PFSK-1 (cell line): ENCODE measurements around the gene RAD51B.

Source experiments
- POLR2AphosphoS5 ChIP-seq: IDR thresholded peaks from 2 replicates; pipeline ENCODE4 v1.6.1; 2012; ENCODE audit warnings: low read depth, mild to moderate bottlenecking, control low read depth, low read length, moderate library complexity
- SIN3A ChIP-seq: IDR thresholded peaks from 2 replicates; pipeline ENCODE4 v1.6.1; 2012; ENCODE audit warnings: mild to moderate bottlenecking, low read length, moderate library complexity, borderline replicate concordance; ENCODE audit not compliant: insufficient read depth

DNA sequence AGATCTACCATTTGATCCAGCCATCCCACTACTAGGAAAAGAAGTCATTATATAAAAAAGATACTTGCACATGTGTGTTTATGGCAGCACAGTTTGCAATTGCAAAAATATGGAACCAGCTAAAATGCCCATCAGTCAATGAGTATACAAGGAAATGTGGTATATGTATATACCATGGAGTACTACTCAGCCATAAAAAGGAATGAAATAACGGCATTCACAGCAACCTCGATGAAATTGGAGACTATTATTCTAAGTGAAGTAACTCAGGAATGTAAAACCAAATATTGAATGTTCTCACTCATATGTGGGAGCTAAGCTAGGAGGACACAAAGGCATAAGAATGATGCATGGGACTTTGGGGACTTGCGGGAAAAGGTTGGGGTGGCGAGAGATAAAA, 402.6 kb downstream of the RAD51B start:
- no peak for TF ChIP-seq POLR2AphosphoS5
- no peak for TF ChIP-seq SIN3A
